CD4-positive, alpha-beta T cell treated with Interleukin-4 for 4 hours (primary cell): Measurements from ENCODE around the gene KLC3.

ENCODE experiments used
- DNase-seq: peaks from one replicate; pipeline ENCODE4 v3.0.0-alpha.2; 2020

Gene KLC3

DNA sequence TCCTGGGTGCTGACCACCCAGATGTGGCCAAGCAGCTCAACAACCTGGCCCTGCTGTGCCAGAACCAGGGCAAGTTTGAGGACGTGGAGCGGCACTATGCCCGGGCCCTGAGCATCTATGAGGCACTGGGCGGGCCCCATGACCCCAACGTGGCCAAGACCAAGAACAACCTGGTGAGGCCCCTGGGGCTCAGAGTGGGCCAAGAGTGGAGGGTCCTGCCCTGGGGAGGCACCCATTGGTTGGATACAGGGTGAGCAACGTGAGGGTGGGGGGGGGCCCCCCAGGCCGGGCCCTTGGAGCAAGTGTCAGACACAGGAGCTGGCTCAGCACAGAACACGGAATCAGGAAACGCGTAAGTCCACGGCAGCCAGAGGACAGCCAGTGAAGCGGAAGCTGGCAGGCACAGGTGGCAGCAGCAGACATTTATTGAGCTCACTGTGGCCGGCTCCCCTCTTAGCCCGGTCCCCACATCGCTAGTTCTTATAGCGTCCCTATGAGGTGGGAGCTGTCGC, 8.9 kb downstream of the KLC3 start:
- no peak for DNase-seq

DNA sequence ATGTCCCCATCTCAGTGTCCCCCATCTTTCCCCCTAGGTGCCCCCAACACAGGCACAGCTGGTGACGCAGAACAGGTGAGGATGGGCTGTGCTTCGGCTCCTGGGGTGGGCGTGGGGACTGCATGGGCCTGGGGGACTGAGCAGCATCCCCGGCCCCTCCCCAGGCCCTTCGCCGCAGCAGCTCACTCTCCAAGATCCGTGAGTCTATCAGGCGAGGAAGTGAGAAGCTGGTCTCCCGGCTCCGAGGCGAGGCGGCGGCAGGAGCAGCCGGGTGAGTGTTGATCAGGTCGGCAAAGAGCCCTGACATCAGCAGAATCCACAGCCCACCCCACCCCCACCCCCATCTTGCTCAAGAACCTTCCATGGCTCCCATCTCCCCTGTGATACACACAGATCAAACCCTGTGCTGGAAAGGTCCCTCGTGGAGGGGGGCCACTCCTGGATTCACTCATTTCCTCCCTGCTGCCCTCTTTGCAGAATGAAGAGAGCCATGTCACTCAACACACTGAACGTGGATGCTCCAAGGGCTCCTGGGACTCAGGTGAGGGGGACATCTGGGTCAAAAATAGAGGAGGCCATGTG, 10.0 kb downstream of the KLC3 start:
- no peak for DNase-seq

DNA sequence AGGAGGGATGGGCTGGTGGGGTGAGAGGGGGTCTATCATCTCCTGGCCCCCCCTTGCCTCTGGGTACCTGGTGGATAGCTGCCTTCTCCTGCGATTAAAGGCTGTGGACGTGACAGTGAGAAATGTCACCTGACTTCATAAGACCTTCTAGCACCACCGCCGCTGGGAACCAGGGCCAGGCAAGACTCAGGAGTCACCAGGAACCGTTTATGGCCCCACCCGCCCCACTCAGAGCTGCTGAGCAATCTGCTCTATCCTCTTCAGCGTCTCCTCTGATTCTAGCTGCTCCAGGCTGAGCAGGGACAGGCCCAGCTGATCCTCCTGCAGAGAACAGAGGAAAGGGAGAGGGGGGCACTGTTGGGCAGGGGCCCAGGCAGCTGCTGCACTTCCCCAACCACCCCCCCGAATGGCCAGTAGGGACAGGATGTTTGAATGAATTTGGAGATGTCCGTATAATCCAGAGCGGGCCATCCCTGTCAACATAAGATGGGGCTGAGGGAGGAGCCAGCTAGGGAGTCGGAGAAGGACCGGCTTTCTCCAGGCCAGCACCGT, 10.9 kb downstream of the KLC3 start:
- no peak for DNase-seq

DNA sequence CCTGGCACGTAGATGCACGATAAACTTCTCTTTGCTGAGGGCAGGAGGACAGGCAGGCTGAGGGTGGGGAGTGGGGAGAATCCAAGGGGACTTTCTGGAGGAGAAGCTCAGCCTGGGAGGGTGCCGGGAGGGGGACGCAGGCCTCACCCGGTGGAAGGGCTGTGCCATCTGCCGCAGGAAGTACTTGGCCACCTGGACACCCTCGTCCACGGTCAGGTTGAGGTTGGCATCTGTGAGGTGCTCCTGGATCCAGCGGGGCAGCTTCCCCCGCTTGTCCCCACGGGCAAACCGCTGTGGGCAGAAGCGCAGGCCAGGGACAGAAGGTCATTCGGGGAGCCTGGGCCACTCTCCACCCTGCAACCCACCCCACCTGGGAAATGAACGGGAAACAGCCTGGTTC, 11.5 kb downstream of the KLC3 start:
- DNase-seq = no peak

DNA sequence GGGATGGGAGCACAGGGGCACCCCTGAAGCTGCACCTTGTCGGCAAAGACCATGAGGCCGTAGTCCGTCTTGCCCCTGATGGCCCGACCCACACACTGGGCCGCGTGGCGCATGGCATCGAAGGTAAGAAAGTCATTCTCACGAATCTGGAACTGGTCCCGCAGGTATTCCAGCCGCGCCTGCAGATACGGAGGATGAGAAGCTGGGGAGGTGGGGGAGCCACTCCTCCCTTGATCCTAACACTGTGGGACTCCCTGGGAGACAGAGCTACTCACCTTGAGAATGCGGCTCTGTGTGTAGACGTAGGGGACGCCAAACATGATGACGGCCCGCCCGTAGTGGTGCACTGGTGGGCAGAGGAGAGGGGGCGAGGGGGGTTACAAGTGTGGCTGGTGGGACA, 11.9 kb downstream of the KLC3 start:
- no peak for DNase-seq

DNA sequence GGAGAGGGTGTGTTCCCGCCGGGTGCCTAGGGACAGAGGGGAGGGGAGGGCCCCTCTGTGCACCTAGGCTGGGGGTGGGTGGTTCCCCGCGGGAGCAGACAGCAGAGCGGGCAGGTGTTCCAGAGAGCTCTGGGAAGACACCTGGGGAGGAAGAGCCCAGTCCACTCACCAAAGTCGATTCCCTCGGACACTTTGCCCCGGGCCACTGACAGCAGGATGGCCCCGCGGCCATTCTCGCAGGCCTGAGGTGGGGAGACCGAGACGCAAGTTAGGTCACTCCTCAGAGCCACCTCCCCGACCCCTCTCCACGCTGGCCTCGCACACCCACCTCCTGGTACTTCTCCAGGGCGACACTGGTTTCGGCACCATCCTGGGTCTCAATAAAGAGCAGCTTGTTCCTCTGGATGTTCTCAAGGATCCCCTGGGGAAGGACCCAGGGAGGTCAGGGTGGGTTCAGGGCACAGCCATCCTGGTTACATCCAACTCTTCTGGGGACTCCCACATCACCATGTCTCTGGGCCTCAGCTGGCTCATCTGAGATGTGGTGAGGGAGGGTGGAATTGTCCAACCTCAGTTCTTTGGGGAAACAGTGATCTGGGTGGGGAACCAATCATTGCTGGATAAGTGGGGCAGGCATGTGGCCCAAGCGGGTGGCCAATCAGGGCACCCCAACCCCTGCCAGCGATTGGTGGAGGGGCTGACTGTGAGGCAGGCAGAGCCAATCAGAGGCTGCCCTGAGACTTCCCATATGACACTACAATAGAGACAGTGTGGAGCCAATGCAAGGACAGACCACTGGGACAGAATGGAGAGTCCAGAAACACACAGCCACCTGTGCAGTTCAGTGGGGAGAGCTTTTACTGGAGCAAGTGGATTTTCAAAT, 12.6 kb downstream of the KLC3 start:
- DNase-seq = no peak

DNA sequence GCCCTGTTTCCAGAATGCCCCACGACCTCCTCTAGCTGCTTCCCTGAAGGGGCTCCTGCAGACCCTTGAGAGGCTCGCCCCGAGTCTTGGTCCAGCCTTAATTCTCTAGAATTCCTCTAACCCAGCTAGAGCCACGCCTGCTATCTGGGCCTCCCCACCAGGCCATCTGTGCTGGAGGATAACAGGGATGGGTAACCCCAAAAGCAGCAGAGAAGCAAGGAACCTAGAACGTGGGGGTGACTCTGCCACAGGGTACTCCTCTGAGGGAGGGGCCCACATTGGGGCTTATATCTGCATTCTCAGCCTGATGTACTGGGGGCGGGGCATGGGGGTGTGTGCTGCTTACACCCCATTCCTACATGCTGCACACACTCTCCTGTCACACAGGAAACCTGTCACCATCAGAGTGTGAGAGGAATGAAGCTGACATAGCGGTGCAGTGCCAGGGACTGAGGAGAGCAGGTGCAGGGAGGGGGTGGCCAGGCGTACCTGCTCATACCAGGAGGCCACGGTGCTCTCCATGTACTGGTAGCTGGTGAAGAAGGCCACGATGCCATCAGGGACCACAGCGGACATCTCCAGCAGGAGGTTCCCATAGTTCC, 13.8 kb downstream of the KLC3 start:
- no peak for DNase-seq

DNA sequence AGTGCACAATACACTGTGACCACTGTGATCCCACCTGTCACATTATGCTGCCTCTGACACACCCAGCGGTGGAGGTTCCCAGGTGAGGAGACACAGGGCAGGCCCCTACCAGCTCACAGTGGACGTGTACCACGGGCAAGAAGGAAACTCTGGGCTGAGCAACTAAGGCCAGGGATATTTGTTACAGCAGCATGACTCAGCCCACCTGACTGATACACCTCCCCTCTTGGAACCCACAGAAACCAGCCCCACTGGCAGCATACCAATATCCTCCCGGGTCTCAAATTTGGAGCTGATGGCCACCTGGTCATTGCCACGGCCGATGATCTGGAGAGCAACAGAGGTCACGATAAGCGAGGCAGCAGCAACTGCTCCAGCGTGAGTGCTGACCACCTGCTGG, 14.9 kb downstream of the KLC3 start:
- no peak for DNase-seq

DNA sequence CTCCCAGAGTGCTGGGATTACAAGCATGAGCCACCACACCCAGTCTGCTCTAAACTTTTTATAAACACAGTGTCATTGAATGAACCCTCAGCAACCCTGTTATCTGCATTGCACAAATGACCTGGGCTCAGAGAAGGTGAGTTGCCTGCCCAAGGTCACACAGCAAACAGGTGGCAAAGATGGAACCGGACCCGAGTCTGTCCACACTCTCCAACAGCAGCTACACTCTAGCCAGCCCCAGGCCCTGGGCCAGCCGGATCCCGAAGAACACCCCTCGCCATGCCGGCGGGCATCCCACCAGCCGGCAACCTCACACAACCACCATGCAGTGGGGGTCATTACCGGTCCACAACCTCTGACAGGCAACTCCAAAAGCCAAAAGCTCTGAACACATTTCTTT, 15.4 kb downstream of the KLC3 start:
- no peak for DNase-seq

DNA sequence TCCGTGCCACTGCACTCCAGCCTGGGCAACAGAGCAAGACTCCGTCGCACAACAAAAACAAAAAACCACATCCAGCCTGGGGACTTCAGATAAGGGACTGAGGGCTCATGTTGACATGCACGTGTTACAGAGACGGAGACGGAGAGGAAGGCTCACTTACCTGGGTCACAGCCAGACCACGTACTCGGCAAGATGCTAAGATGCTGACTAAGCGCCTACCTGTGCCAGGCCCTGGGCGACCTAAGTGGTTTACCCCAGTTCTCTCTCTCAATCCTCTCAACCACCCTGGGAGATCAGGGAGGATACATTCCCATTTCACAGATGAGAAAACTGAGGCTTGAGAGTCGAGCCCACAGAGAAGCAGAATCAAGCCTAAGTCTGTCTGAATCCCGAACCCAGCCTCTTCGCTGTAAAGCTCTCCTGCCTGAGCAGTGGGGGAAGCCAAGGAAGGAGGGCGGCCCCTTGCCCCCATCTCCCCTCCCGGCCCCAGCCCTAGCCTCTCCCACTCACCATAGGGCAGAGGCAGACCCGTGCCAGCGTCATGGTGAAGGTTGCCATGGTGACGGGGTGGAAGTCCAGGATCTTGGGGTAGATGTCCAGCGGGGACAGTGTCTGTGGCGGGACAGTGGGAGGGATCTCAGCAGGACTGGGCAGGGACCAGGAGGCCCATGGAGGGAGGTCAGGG, 16.4 kb downstream of the KLC3 start:
- no peak for DNase-seq

DNA sequence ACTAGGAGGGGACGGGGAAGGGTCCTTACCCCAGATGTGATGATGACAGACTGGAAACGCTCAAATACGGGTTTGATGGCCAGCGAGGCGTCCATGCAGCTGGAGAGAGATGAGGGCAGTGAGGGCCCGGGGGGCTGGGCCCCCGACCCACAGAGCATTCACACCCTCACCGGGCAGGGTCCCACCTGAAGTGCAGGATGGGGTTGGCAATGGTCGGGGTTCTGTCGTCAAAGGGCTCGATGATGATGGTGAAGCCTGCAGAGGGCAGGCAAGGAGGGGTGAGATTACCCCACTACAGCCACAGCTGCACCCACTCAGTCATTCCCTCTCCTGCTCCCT, 16.9 kb downstream of the KLC3 start:
- no peak for DNase-seq

DNA sequence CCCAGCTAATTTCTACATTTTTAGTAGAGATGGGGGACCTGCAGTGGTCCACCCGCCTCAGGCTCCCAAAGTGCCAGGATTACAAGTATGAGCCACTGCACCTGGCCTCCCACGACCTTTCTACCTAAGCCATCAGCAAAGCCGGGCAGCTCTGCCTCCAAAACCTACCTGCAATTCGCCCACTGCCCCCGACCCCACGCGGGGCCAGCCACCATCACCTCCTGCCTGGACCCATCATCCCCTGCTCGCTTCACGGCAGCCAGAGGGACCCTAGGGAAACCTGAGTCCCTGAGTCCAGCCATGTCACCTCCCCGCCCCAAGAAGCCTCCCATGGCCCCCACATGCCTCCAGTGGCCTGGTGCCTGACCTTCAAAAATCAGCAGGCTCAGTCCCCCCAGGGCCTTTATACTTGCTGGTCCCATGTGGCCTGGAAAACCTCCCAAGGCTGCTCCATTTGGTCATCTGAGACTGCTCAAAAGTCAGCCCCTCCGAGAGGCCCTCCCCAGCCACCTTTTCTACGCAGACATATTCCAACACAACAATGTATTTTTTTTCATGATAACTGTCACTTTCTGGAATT, 17.8 kb downstream of the KLC3 start:
- DNase-seq = no peak

DNA sequence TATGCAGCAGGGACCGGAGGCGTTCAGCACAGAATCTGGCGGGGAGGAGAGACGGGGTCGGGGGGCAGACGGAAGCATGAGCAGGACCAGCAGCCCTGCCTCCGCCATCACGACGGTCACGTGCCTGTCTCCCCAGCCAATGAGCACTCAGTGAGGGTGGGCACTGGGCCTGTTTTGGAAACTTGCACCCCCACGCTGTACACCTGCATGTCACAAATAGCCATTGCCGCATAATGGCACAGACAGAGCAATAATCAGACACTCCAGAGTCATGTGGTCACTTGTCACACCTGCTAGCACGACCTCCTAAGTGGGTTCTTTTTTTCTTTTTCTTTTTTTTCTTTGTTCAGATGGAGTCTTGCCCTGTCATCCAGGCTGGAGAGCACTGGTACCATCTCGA, 21.1 kb downstream of the KLC3 start:
- DNase-seq = no peak

DNA sequence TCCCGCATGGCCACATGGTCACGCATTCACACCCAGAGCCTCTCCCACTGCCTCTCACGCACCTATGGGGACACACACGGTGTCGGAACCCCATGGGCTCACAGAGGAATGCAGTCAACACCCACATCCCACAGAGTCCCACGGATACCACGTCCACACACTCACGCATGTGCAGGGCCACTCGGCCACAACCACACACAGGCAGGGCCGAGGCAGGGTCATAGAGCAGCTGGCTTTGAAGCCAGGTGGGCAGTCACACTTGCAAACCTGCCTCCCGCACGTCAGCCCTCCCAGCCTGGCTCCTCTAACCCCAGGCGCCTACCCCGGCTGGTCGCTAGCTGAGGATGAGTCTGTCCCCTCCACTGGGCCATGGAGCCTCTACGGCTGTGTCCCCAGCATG, 21.7 kb downstream of the KLC3 start:
- no peak for DNase-seq

DNA sequence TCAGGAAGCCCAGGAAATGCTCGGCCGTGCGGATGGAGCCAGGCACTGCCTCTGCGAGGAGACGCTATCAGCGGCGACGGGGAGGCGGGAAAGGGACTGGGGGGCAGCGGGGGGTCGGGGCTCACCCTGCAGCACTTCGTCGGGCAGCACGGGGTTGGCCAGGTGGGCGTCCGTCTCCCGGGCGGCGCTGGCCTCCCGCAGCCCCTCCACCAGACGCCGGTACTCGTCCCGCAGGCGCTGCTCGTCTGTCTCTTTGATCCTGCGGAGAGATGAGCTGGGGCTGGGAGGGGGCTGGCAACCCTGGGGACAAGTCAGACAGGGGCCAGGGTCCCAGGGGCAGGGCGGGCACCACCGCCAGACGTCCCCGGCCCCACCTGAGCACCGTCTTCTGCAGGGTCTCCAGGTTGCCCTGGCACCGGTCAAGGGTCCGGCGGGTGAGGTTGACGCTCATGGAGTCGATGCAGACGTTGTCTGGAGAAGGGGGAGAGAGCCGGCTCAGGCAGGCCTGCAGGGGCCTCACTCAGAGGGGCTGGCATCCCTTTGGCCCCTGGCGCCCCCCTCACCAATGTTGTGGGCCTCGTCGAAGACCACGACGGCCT, 23.4 kb downstream of the KLC3 start:
- no peak for DNase-seq

DNA sequence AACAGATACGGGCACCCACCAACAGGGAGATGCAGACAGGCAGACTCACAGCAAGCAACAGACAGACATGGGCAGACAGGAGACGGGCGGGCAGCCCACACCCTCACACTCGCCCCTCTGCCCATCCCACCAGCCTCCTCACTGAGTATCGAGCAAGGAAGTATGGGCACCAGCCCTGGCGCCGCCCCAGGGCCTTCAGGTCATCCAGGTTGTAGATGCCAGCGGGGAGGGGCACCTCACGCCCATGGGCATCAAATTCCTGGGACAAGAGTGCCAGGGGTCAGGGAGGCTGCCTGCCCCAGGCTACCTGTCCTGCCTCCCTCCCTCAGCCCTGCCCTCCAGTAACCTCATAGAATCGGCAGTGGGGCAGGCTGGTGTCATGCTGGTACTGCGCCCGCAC, 24.1 kb downstream of the KLC3 start:
- DNase-seq = no peak

DNA sequence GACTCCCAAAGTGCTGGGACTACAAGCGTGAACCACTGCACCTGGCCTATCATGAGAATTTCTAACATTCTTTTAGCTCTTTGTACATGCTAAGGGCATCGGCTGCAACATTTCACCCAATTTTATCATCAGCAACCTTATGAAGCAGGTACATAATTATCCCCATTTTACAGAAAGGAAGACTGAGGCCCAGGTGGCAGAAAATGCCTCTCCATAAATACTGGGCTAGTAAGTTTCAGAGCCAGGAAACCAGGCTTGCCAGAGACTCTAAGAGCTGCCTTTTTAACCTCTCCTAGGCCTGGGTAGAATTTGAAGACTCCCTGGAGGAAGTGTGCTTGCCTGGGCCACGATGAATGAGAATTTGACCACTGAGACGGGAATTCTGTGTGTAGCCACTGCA, 27.6 kb downstream of the KLC3 start:
- no peak for DNase-seq

DNA sequence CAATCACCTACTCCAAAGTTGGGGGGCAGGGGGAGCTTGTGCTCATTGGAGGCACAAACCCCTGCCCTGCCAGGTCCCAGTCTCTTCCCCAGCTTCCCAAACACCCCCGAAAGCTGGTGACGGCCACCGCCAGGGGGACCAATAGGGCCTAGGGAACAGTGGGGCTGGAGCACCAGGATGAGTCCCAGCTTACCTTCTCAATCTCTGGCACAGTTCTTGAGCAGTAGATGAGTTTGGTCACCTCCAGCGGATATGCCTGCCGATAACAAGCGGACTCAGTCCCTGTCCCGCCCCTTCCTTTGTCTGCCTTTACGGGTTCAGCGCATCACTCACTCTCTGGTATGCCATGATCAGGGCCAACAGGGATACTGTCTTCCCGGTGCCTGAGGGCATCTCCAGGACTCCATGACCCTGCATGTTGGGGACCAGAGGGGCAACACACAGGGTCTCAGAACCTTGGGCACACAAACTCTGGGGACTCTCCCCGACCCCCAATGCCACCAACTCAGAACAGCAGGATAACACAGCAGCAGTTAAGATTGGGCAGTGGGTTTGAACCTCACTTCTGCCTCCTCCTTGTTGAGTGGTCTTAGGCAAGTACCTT, 28.3 kb downstream of the KLC3 start:
- no peak for DNase-seq

DNA sequence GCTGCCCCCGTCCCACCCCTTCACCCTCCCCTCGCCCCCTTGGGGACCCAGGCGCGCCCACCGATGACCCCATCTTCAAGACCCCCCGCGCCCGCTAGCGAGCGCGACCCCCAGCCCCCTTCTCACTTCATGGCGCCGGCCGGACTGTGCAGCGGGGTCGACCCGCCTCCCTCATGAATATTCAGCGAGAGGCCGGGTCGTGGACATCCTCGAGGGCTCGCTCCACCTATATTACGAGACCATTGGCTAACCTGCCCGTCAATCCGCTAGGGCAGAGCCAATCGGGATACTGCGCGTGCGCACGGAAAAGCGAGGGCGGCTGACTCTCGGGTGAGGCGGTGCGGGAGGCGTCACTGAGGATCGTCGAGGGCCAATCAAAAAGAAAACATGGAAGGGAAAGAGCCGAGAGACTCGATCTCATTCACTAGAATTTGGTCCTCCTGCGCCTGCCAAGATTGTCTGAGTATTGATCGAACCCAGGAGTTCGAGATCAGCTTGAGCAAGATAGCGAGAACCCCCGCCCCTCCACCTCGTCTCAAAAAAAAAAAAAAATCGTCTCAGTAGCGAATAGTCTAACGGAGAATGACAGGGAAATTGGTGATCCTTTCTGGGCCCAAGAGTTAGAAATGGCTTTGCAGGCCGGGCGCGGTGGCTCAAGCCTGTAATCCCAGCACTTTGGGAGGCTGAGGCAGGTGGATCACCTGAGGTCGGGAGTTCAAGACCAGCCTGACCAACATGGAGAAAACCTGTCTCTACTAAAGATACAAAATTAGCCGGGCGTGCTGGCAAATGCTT, 30.1 kb downstream of the KLC3 start, which contains the start of gene ERCC2:
Gene ERCC2 (minus strand): TSS at position 164 of the 795 bp plus-strand sequence. CDS start 33 bp downstream, at position 131.
- peak; percentile 100 for DNase-seq

DNA sequence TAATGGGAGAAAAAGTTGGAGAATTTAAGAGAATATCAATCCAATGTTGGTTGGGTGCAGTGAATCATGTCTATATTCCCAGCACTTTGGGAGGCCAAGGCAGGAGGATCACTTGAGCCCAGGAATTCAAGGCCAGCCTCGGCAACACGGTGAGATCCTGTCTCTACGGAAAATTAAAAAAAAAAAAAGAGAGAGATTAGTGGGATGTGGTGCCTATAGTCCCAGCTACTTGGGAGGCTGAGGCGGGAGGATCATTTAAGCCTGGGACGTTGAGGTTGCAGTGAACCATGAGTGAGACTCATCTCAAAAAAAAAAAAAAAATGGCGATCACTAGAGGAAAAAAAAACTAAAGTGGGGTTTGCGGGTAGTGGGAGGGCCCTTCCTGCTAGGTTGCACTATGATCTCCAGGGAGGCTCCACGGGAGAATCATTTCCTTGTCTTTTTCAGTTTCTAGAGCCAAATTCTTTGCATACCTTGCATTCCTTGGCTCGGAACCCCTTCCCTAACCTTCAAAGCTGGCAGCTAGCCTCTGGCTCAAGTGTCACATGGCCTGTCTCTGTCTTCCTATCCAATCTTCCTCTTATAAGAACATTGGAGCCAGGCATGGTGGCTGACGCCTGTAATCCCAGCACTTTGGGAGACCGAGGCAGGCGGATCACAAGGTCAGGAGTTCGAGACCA, 35.6 kb downstream of the KLC3 start:
- DNase-seq = no peak
